ENCODE measurements around the gene CNTNAP2. TPM values are rescaled to one million over a fixed set of nuclear protein-coding genes. Genes with fewer than 3 reads are reported as not detected.

Gene CNTNAP2
- total and polyA plus RNA-seq, 8 donors = 0.19 to 18.2 (median 0.56) TPM

DNA sequence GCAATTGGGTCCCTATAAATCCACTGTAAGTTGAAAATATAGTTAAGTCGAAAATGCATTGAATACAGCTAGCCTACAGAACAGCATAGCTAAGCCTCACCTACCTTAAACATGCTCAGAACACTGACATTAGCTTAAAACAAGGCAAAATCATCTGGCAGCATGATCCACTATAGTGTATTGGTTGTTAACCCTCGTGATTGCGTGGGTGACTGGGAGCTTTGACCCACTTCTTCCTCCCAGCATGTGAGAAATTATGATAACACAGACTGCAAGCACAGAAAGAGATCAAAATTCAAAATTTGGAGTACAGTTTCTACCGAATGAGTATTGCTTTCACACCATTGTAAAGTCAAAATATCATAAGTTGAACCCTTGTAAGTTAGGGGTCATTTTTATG lies 22.3 kb downstream of the CNTNAP2 start:
- Histone ChIP-seq H3K27ac (no peak overlapping the region), H3K4me1 (no peaks in the 10 kb centered on the region), H3K36me3 (no peaks in the 10 kb centered on the region), H3K9me3 (no peaks in the 10 kb centered on the region), H3K27me3 (no peaks in the 10 kb centered on the region), H3K4me3 (no peak overlapping the region)
- intact Hi-C loops (cut with DNase I; ENCODE audit: low total_unique reads) = no loop called here
- WGBS, 5 donors = 55 to 76% (median 59%) methylated on average over 4 of the region's 4 CpGs
- no peak for DNase-seq
- no peak for TF ChIP-seq EP300 (IDR thresholded peaks at IDR 0.05)
- no peak for TF ChIP-seq POLR2AphosphoS5 (IDR thresholded peaks at IDR 0.05)

DNA sequence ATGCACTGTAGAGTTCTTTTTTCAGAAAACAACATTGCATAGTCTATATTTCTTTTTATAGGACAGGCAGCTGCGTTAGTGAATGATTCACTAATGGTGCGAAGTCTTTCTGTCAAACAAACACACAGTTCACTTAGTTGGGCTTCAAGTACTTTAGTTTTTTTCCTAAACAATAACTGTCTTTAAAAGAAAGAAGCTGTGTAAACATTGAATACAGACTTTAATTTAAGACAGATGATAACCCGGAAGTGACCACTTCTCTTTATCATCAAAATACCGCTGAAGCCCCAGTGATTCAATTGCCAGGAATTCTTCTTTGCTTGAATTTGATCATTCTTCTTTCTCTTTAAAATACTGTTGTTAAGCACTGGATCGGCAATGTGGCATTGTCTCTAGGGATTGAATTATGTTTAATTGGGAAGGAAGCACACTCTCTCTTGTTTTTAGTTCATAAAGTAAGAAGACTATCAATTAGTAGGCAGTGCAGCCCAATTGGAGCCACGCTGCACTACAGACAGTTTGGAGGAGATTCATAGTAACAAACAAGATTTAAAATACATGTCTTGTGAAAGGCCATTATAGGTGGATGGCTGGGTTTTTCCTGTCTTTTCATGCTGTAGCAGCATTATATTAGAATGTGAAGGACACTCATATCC lies 30.4 kb downstream of the CNTNAP2 start:
- peaks cover 0 to 6% (median 0%) of the 10 kb centered on the region in 4 donors for H3K9me3 ChIP-seq
- intact Hi-C loops (cut with DNase I; ENCODE audit: low total_unique reads) = no loop called here
- 21 to 33% (median 27%) methylated on average over 6 of the region's 6 CpGs for WGBS, 5 donors

DNA sequence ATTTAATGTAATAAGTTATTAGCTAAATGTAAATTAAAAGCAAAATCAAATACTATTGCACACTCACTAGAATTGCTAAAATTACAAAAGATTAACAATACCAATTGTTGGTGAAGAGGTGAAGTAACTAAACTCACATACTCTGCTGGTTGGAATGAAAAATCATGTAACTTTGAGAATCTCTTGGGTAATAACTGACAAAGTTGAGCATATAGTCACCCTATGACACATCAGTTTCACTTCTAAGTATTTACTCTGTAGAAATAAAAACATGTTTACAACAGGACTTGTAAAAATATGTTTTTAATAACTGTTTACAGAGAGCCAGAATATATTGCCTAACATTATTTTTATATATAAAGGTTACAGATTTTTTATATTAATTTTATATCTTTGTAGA lies 33.6 kb downstream of the CNTNAP2 start:
- intact Hi-C loops (cut with DNase I; ENCODE audit: low total_unique reads) = no loop called here
- peaks cover 0 to 7% (median 0%) of the 10 kb centered on the region in 4 donors for H3K9me3 ChIP-seq
- no peak overlapping the region for H3K27ac ChIP-seq
- H3K4me1 ChIP-seq = no peaks in the 10 kb centered on the region
- H3K4me3 ChIP-seq = no peak overlapping the region
- no peak for DNase-seq
- H3K27me3 ChIP-seq = no peaks in the 10 kb centered on the region
- no peaks in the 10 kb centered on the region for H3K36me3 ChIP-seq
- TF ChIP-seq POLR2A (IDR thresholded peaks at IDR 0.05) (no peak), EP300 (IDR thresholded peaks at IDR 0.05) (no peak), POLR2AphosphoS5 (IDR thresholded peaks at IDR 0.05) (no peak)
- TF ChIP-seq, protein P1, sequence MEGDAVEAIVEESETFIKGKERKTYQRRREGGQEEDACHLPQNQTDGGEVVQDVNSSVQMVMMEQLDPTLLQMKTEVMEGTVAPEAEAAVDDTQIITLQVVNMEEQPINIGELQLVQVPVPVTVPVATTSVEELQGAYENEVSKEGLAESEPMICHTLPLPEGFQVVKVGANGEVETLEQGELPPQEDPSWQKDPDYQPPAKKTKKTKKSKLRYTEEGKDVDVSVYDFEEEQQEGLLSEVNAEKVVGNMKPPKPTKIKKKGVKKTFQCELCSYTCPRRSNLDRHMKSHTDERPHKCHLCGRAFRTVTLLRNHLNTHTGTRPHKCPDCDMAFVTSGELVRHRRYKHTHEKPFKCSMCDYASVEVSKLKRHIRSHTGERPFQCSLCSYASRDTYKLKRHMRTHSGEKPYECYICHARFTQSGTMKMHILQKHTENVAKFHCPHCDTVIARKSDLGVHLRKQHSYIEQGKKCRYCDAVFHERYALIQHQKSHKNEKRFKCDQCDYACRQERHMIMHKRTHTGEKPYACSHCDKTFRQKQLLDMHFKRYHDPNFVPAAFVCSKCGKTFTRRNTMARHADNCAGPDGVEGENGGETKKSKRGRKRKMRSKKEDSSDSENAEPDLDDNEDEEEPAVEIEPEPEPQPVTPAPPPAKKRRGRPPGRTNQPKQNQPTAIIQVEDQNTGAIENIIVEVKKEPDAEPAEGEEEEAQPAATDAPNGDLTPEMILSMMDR (IDR thresholded peaks at IDR 0.05) = no peak

More for the DNA sequence above, 30.4 kb downstream of the CNTNAP2 start:
- H3K4me1 ChIP-seq = no peaks in the 10 kb centered on the region
- no peak overlapping the region for H3K27ac ChIP-seq
- TF ChIP-seq, protein P1 (IDR thresholded peaks at IDR 0.05) = no peak
- TF ChIP-seq POLR2A (IDR thresholded peaks at IDR 0.05) (no peak), POLR2AphosphoS5 (IDR thresholded peaks at IDR 0.05) (no peak), EP300 (IDR thresholded peaks at IDR 0.05) (no peak)
- H3K27me3 ChIP-seq = no peaks in the 10 kb centered on the region
- peak in 1 of 2 donors; percentile 5 for DNase-seq
- no peak overlapping the region for H3K4me3 ChIP-seq
- H3K36me3 ChIP-seq = no peaks in the 10 kb centered on the region

- Histone ChIP-seq H3K4me1 (no peaks in the 10 kb centered on the region), H3K9me3 (peaks cover 0 to 11% (median 2%) of the 10 kb centered on the region in 4 donors), H3K27me3 (no peaks in the 10 kb centered on the region), H3K4me3 (no peak overlapping the region), H3K36me3 (no peaks in the 10 kb centered on the region), H3K27ac (no peak overlapping the region)
- TF ChIP-seq, protein P1 (IDR thresholded peaks at IDR 0.05) = no peak
- TF ChIP-seq POLR2A (IDR thresholded peaks at IDR 0.05) (no peak), EP300 (IDR thresholded peaks at IDR 0.05) (no peak), POLR2AphosphoS5 (IDR thresholded peaks at IDR 0.05) (no peak)
- no peak for DNase-seq
- intact Hi-C loops (cut with DNase I; ENCODE audit: low total_unique reads) = no loop called here
- WGBS, 5 donors = 71 to 89% (median 76%) methylated on average over 2 of the region's 2 CpGs
Measured at GRCh38 chr7:146172112-146172511, 55.5 kb downstream of the CNTNAP2 start.

- no peaks in the 10 kb centered on the region for H3K27me3 ChIP-seq
- H3K4me3 ChIP-seq = no peak overlapping the region
- WGBS, 5 donors = 74 to 85% (median 78%) methylated on average over 2 of the region's 2 CpGs
- H3K9me3 ChIP-seq = peaks cover 0 to 6% (median 2%) of the 10 kb centered on the region in 4 donors
- no peaks in the 10 kb centered on the region for H3K4me1 ChIP-seq
- no peak overlapping the region for H3K27ac ChIP-seq
- no peaks in the 10 kb centered on the region for H3K36me3 ChIP-seq
- TF ChIP-seq, protein P1 (IDR thresholded peaks at IDR 0.05) = no peak
- no peak for TF ChIP-seq POLR2AphosphoS5 (IDR thresholded peaks at IDR 0.05)
- no peak for TF ChIP-seq POLR2A (IDR thresholded peaks at IDR 0.05)
- TF ChIP-seq EP300 (IDR thresholded peaks at IDR 0.05) = no peak
- DNase-seq = no peak
- intact Hi-C loops (cut with DNase I; ENCODE audit: low total_unique reads) = no loop called here
Measured at GRCh38 chr7:146175716-146176115, 59.1 kb downstream of the CNTNAP2 start.

Data from stomach (tissue), 9 donors.